ENCODE measurements around the gene GPR61.

GPR61 gene

GRCh38 chr1:109517337-109517736 is 22.3 kb upstream of the GPR61 start:
- no peak for TF ChIP-seq CTCF (IDR thresholded peaks at IDR 0.05; ENCODE audit: borderline replicate concordance, control extremely low read depth, extremely low read depth, insufficient read depth, missing control alignments)
- no peak for DNase-seq (ENCODE audit: low spot score)
- in situ Hi-C loops (cut with MboI; ENCODE audit: low sequenced_read_pairs, unreplicated experiment): no loop called here

GRCh38 chr1:109521002-109521951 is 18.4 kb upstream of the GPR61 start:
- in situ Hi-C loops (cut with MboI; ENCODE audit: low sequenced_read_pairs, unreplicated experiment): no loop called here
- no peak for TF ChIP-seq CTCF (IDR thresholded peaks at IDR 0.05; ENCODE audit: borderline replicate concordance, control extremely low read depth, extremely low read depth, insufficient read depth, missing control alignments)
- no peak for DNase-seq (ENCODE audit: low spot score)

GRCh38 chr1:109522026-109522425 is 17.6 kb upstream of the GPR61 start:
- TF ChIP-seq CTCF (IDR thresholded peaks at IDR 0.05; ENCODE audit: borderline replicate concordance, control extremely low read depth, extremely low read depth, insufficient read depth, missing control alignments): no peak
- in situ Hi-C loops (cut with MboI; ENCODE audit: low sequenced_read_pairs, unreplicated experiment): no loop called here
- DNase-seq (ENCODE audit: low spot score): no peak

DNA sequence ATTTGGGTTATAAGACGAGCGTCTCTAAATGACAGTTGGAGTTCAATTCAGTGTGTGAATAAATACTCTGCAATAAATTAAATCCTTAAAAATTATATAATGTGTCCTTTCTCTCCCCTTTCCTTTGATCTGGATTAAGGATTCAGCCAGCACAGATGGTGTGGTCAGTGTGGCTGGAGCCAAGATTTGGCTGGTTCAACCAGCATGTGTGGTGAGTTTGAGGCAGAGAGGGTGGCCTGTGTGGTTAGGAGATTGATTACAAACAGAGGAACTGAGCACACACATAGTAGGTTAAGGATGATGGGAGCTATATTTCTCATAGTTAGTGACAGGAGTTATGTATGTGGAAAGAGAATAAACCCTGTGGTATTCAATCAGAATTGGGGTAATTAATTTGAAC is 16.0 kb upstream of the GPR61 start:
- no peak for DNase-seq (ENCODE audit: low spot score)
- TF ChIP-seq CTCF (IDR thresholded peaks at IDR 0.05; ENCODE audit: borderline replicate concordance, control extremely low read depth, extremely low read depth, insufficient read depth, missing control alignments): no peak
- in situ Hi-C loops (cut with MboI; ENCODE audit: low sequenced_read_pairs, unreplicated experiment): no loop called here

GRCh38 chr1:109527098-109527811 is 12.4 kb upstream of the GPR61 start:
- DNase-seq (ENCODE audit: low spot score): peak; percentile 71
- in situ Hi-C loops (cut with MboI; ENCODE audit: low sequenced_read_pairs, unreplicated experiment): no loop called here
- no peak for TF ChIP-seq CTCF (IDR thresholded peaks at IDR 0.05; ENCODE audit: borderline replicate concordance, control extremely low read depth, extremely low read depth, insufficient read depth, missing control alignments)

DNA sequence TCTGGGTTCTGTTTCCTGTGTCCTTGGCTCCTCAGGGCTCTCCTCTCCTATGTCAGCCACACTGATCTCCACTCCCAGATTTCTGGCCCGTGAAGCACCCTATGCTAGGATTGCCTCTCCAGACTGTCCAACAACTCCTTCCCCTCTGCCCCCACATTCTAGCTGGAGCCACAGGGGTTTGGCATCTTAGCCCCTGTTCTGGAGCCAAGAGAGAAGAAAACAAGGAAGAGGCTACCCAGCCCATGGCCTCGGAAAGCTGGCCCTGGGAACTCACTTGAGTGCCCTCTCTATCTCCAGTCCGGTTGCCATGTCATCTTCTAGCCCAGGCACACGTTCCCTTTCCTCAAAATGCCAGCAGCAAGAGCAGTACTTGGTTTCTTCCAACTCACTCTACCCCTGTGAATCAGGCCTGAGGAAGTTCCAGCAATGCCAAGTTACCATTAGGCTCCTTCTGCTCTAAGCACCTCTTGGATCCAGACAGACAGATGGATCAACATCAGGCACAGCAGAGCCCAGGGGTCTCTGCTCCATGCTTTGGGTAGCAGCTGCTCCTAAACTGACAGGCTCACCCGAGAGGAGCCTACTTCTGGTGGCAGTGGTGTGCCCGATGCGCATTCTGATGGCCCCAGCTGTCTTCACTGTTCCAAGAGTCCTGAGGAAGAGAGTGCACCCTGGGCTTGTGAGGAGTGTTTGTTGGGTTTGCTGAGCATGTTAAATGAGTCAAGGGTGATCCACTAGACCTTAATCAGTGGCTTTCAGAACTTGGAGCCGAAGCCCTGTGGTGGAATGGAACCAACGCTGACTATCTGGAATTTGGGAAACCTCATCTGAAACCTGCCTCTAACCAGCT is 11.6 kb upstream of the GPR61 start:
- no peak for TF ChIP-seq CTCF (IDR thresholded peaks at IDR 0.05; ENCODE audit: borderline replicate concordance, control extremely low read depth, extremely low read depth, insufficient read depth, missing control alignments)
- DNase-seq (ENCODE audit: low spot score): no peak
- in situ Hi-C loops (cut with MboI; ENCODE audit: low sequenced_read_pairs, unreplicated experiment): no loop called here
